GM19467 (cell line): ENCODE measurements around the gene CLDN15.
"Not testable (repeated sequence)": the region's sequence is repeated elsewhere in the genome, so short reads cannot be mapped to it uniquely, and the experiment has no call there.

Experiments used
- ATAC-seq: cut with Tn5 transposase; IDR thresholded peaks from one replicate; pipeline ENCODE4 v1.9.1; 2021; ENCODE audit warnings: mild to moderate bottlenecking, moderate library complexity; ENCODE audit not compliant: unreplicated experiment

CLDN15 gene

GRCh38 chr7:101200504-101200861 is 37.1 kb downstream of the CLDN15 start:
- ATAC-seq = no peak

GRCh38 chr7:101199522-101199921 is 38.1 kb downstream of the CLDN15 start:
- ATAC-seq = not testable (repeated sequence)

GRCh38 chr7:101198476-101198875 is 39.1 kb downstream of the CLDN15 start:
- ATAC-seq = no peak

GRCh38 chr7:101197991-101198390 is 39.6 kb downstream of the CLDN15 start:
- no peak for ATAC-seq

GRCh38 chr7:101195884-101196283 is 41.7 kb downstream of the CLDN15 start:
- ATAC-seq = no peak

- no peak for ATAC-seq
These were observed 48.5 kb downstream of the CLDN15 start for GRCh38 chr7:101189109-101189508.

GRCh38 chr7:101186844-101187428 is 50.7 kb downstream of the CLDN15 start:
- no peak for ATAC-seq

GRCh38 chr7:101186194-101186593 is 51.4 kb downstream of the CLDN15 start:
- no peak for ATAC-seq

GRCh38 chr7:101185258-101185839 is 52.3 kb downstream of the CLDN15 start:
- no peak for ATAC-seq
